ENCODE data around the gene LRRFIP1. TPM values are rescaled to one million over a fixed set of nuclear protein-coding genes. Genes with fewer than 3 reads are reported as not detected.
A peak's percentile ranks its signal among the peaks of the same experiment; 100 is the strongest.

The LRRFIP1 gene
- total and polyA plus RNA-seq, 10 of the 15 experiments (the other 5 are each of a cell fraction or from before 2014, with no cell fraction given) = 36.2 to 120 (median 74.3) TPM

GRCh38 chr2:237623428-237624403 is 3.7 kb upstream of the LRRFIP1 start:
- Histone ChIP-seq H3K9ac (ENCODE audit: control insufficient read depth, insufficient read depth, low read length) (no peak overlapping the region), H2AFZ (ENCODE audit: control insufficient read depth, low read depth, low read length) (no peak overlapping the region), H3K27me3 (replicated peaks in 1 of 2; ENCODE audit: control insufficient read depth in 2 of 2, insufficient read depth in 2 of 2, low read length in 1 of 2) (peaks cover 7 to 12% of the 10 kb centered on the region in 2 experiments; a peak in 3 of 4 replicates), H3K79me2 (ENCODE audit: control insufficient read depth, insufficient read depth, low read length) (no peaks in the 10 kb centered on the region), H4K20me1 (ENCODE audit: control insufficient read depth, insufficient read depth) (no peaks in the 10 kb centered on the region), H3K36me3 (ENCODE audit: control insufficient read depth in 2 of 2, insufficient read depth in 2 of 2, low read length in 1 of 2) (no peaks in the 10 kb centered on the region), H3K4me1 (ENCODE audit: control insufficient read depth, insufficient read depth, low read length) (no peaks in the 10 kb centered on the region), H3K4me2 (ENCODE audit: control insufficient read depth, insufficient read depth) (no peak overlapping the region), H3K27ac (ENCODE audit: control insufficient read depth, insufficient read depth) (no peak overlapping the region), H3K9me3 (replicated peaks; ENCODE audit: control insufficient read depth, insufficient read depth, low read length) (no peaks in the 10 kb centered on the region), H3K4me3 (no peak overlapping the region)
- DNase-seq (ENCODE audit: low read depth, low spot score) (no peak), FAIRE-seq (no peak), ATAC-seq (no peak)
- no TSS peak for BruUV-seq (replicated peaks)
- 62% methylated on average over 12 of the region's 13 CpGs for WGBS (ENCODE audit: insufficient coverage, insufficient replicate concordance, low lambda C conversion rate, missing lambda C conversion rate)
- SMC1A ChIA-PET (ENCODE audit: uncharacterized antibody, unreplicated experiment) = interaction anchor here (1.1 to 2.1 kb wide), 3 partner anchors 10 to 122 kb away, joined by 4 to 6 read pairs (median 4); no protein-coding TSS in a partner anchor
- POLR2A ChIA-PET = interaction anchor here (0.5 kb wide), 1 partner anchor 64 kb away, joined by 3 read pairs; no protein-coding TSS in a partner anchor
- intact Hi-C loops (cut with micrococcal nuclease; ENCODE audit: unreplicated experiment) = loop anchor here (5.0 kb wide), 1 partner anchor 124 kb away; no protein-coding TSS in a partner anchor
- in situ Hi-C loops (cut with MboI) = no loop called here
- CTCF ChIA-PET = interaction anchor here (0.6 to 1.2 kb wide), 4 partner anchors 16 to 153 kb away, joined by 3 to 5 read pairs (median 3); no protein-coding TSS in a partner anchor
- RAD21 ChIA-PET (ENCODE audit: unreplicated experiment) = interaction anchor here (1.0 to 1.3 kb wide), 2 partner anchors 69 to 111 kb away, joined by 3 read pairs; no protein-coding TSS in a partner anchor
- TF ChIP-seq MAX (IDR thresholded peaks at IDR 0.05; ENCODE audit: low read depth, low read length) = no peak

- no peak overlapping the region for H3K27ac ChIP-seq (ENCODE audit: control insufficient read depth, insufficient read depth)
- ChIA-PET CTCF (interaction anchor here (1.2 kb wide), 1 partner anchor 120 kb away, joined by 3 read pairs; no protein-coding TSS in a partner anchor), SMC1A (ENCODE audit: uncharacterized antibody, unreplicated experiment) (interaction anchor here (1.1 to 2.1 kb wide), 3 partner anchors 11 to 121 kb away, joined by 4 to 6 read pairs (median 4); no protein-coding TSS in a partner anchor), POLR2A (interaction anchor here (0.5 kb wide), 1 partner anchor 63 kb away, joined by 3 read pairs; no protein-coding TSS in a partner anchor), RAD21 (ENCODE audit: unreplicated experiment) (interaction anchor here (1.0 to 1.3 kb wide), 2 partner anchors 11 to 112 kb away, joined by 3 read pairs; no protein-coding TSS in a partner anchor)
- no peak overlapping the region for H3K4me2 ChIP-seq (ENCODE audit: control insufficient read depth, insufficient read depth)
- H3K79me2 ChIP-seq (ENCODE audit: control insufficient read depth, insufficient read depth, low read length) = no peaks in the 10 kb centered on the region
- no peak for DNase-seq (ENCODE audit: low read depth, low spot score)
- no peak overlapping the region for H3K4me3 ChIP-seq
- intact Hi-C loops (cut with micrococcal nuclease; ENCODE audit: unreplicated experiment) = loop anchor here (5.0 kb wide), 1 partner anchor 123 kb away; no protein-coding TSS in a partner anchor
- ATAC-seq = peak; percentile 56
- no peaks in the 10 kb centered on the region for H3K36me3 ChIP-seq (ENCODE audit: control insufficient read depth in 2 of 2, insufficient read depth in 2 of 2, low read length in 1 of 2)
- H3K27me3 ChIP-seq (replicated peaks in 1 of 2; ENCODE audit: control insufficient read depth in 2 of 2, insufficient read depth in 2 of 2, low read length in 1 of 2) = peaks cover 7 to 12% of the 10 kb centered on the region in 2 experiments; a peak in 3 of 4 replicates
- no peaks in the 10 kb centered on the region for H3K4me1 ChIP-seq (ENCODE audit: control insufficient read depth, insufficient read depth, low read length)
- 52% methylated on average over 6 of the region's 6 CpGs for WGBS (ENCODE audit: insufficient coverage, insufficient replicate concordance, low lambda C conversion rate, missing lambda C conversion rate)
- no peak overlapping the region for H3K9ac ChIP-seq (ENCODE audit: control insufficient read depth, insufficient read depth, low read length)
- no peaks in the 10 kb centered on the region for H3K9me3 ChIP-seq (replicated peaks; ENCODE audit: control insufficient read depth, insufficient read depth, low read length)
- no peak for FAIRE-seq
- no peak overlapping the region for H2AFZ ChIP-seq (ENCODE audit: control insufficient read depth, low read depth, low read length)
- in situ Hi-C loops (cut with MboI) = no loop called here
- no TSS peak for BruUV-seq (replicated peaks)
- no peaks in the 10 kb centered on the region for H4K20me1 ChIP-seq (ENCODE audit: control insufficient read depth, insufficient read depth)
- TF ChIP-seq MXI1 (IDR thresholded peaks at IDR 0.05; ENCODE audit: low read depth, low read length) (no peak), SUPT20H (IDR thresholded peaks at IDR 0.05; ENCODE audit: borderline replicate concordance, control insufficient read depth, low read depth, low read length) (no peak), CTCF (IDR thresholded peaks at IDR 0.05 in 2 of 3, conservative IDR thresholded peaks at IDR 0.05 in 1 of 3; ENCODE audit: control insufficient read depth in 2 of 3, extremely low read depth in 1 of 3, insufficient read depth in 1 of 3, low read depth in 3 of 3, low read length in 3 of 3) (peak in 2 of 3 experiments; percentile 23 to 35; a peak in 3 of 6 replicates), RAD21 (IDR thresholded peaks at IDR 0.05; ENCODE audit: insufficient read depth, low read depth, low read length) (peak; percentile 43), ZNF592 (IDR thresholded peaks at IDR 0.05) (no peak)
Observed at GRCh38 chr2:237624565-237624964, 2.8 kb upstream of the LRRFIP1 start.

All from GM12878 (cell line).